DMS153 (cell line): Measurements from ENCODE around the gene PLPP1.

Experiments
- DNase-seq: peaks from one replicate; lab custom pipeline; 2025; lab: John Stamatoyannopoulos, UW

Gene PLPP1

GRCh38 chr5:55446640-55447351 lies 88.0 kb downstream of the PLPP1 start:
- DNase-seq, result no peak

DNA sequence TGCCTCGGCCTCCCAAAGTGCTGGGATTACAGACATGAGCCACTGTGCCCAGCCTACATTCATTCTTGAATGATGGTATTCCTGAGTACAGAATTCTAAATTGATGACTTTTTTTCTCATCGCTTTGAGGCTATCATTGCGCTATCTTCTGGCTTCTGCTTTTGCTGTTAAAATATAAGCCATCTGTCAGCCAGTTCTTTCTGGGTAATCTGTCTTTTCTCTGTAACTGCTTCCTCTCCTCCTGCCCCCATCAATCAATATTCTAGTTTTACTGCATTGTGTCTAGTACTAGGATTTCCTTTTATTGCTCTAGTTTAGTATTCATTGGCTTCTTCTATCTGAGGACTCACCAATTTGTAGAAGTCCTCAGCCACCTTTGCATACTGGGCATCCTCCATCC lies 89.0 kb downstream of the PLPP1 start:
- no peak for DNase-seq

DNA sequence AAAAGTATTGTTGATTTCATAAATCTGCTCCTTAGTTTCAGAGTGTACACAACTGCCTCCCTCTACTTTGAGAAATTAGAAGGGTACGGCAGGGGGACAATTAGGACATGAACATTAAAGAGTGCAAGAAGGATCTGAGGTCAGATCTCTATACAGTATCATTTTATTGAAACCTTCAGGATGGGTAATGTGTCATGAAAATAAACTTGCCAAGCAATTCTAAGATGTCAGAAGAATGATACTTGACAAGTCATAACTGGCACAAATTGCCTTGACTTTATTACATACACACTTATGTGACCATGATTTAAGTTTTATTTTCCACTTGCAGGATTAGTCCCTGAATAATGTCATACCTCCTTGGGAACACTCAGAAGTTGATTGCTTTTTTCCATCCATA lies 92.8 kb downstream of the PLPP1 start:
- DNase-seq, result no peak

DNA sequence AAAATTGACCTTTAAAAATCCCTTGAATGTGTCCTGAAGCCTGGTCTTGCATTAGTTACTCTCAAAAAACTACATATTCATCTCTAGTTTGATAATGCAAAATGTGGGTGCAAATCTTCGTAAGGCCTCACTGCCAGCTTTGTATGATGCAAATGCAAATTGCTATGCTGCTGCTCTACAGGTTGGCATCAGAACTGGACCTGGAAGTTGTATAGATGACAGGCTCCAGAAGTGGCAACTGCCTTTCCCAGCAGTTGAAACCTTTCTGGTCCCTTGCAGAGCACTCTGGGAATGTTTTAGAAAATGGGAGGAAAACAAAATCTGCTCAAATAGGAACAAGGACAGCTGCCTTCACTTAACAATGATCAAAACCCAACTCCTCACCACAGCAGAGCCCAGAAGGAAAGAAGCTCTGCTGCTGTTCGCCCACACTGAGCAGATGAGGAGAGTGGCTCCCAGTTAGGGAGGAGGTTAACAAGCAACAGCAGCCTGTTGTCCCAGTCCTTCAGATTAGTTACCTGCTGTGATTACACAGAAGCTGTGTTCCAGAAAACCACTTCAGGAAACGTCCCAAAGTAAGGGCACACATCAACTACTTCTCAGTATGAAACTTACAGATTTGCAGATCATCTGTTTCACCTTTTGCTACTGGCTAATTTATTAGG lies 93.5 kb downstream of the PLPP1 start:
- no peak for DNase-seq

DNA sequence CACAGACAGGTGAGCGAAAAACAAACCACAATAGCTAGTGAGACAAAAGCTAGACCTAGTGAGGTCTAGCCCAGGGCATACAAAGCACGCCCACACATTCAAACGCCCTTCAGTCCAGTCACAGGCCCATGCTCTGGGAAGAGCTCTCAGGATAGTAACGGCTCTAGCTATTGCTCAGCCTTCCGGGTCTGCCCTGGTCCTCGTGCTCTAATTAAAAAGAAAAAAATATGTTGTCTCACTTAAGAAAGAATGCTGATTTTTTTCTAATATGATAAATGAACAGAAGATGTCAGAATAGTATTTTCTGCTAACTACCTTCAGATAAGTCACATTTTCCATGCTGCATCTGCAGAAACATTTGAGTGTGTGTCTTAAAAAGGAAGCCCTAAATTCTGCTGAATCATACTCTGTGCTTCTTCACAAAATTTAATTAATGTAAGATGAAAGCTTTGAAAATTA lies 94.5 kb downstream of the PLPP1 start:
- no peak for DNase-seq

DNA sequence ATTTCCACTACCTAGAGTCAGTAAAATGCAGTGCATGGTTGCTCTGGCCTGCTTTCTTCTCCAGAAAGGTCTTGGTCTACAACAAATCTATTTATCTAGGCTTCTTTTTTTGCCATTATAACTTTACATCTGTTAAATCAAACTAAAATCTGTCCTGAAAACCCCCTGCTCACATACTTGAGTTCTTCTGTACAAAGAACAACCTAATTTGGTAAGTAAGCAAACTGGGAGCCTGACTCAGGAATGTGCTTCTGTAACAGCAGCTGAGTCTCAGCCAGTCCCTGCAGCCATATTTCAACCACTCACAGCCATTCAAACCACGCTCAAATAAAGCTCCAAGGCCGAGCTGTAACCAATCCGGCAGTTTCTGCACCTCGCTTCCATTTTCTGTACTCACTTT lies 95.8 kb downstream of the PLPP1 start:
- DNase-seq, result no peak

- DNase-seq, result no peak
These were observed 96.9 kb downstream of the PLPP1 start for GRCh38 chr5:55437859-55438206.

DNA sequence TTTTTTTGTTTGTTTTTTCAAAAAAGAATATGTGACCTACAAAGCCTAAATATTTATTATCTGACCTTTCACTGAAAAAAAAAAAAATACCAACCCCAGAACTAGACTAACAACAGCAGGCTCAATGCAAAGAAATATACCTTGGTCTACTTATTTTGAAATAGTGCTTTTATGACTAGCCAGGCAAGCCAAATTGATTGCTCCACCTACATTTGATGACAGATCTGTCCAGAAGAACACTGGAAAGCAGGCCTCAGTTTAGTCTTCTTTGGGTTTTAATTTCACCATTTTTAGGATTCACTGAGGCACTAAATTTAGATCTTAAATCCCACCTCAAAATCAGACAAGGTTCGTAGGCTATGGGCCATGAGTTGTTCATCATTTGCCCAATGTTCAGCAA lies 97.3 kb downstream of the PLPP1 start:
- no peak for DNase-seq

DNA sequence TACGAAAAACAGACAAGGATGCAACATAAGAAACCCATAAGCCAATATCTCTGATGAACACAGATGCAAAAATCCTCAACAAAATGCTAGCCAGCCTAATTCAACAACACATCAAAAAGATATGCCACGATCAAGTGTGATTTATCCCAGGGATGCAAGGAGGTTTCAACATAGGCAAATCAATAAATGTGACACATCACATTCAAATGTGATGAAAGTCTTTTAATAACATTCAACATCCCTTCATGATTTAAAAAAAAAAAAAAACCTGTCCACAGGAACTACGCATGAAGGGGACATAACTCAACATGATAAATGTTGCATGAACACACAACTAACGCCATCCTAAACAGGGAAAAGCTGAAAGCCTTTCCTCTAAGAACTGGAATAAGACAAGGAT lies 102.2 kb downstream of the PLPP1 start:
- no peak for DNase-seq

- no peak for DNase-seq
These were observed 105.0 kb downstream of the PLPP1 start for GRCh38 chr5:55429613-55430253.

DNA sequence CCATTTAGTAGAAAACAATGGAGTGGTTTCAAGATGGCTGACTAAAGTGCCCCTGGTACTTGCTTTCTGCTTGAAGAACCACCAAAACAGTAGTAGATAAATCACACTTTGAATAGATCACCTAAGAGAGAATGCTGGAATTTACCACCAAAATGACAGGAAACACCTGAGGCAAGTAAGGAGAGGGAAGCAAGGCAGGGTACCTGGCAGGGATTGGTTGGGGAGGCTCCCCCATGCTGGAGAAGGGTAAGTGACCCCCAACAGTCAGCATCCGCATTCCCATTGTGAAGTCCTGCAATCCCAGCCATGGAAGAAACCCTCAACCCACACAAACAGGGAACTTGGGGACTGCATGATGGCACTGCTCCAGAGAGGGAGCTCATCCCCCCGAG lies 105.5 kb downstream of the PLPP1 start:
- DNase-seq, result no peak

- no peak for DNase-seq
These were observed 107.6 kb downstream of the PLPP1 start for GRCh38 chr5:55427157-55427556.

- DNase-seq, result no peak
These were observed 108.3 kb downstream of the PLPP1 start for GRCh38 chr5:55426455-55426854.

GRCh38 chr5:55421074-55421529 lies 113.7 kb downstream of the PLPP1 start:
- no peak for DNase-seq

DNA sequence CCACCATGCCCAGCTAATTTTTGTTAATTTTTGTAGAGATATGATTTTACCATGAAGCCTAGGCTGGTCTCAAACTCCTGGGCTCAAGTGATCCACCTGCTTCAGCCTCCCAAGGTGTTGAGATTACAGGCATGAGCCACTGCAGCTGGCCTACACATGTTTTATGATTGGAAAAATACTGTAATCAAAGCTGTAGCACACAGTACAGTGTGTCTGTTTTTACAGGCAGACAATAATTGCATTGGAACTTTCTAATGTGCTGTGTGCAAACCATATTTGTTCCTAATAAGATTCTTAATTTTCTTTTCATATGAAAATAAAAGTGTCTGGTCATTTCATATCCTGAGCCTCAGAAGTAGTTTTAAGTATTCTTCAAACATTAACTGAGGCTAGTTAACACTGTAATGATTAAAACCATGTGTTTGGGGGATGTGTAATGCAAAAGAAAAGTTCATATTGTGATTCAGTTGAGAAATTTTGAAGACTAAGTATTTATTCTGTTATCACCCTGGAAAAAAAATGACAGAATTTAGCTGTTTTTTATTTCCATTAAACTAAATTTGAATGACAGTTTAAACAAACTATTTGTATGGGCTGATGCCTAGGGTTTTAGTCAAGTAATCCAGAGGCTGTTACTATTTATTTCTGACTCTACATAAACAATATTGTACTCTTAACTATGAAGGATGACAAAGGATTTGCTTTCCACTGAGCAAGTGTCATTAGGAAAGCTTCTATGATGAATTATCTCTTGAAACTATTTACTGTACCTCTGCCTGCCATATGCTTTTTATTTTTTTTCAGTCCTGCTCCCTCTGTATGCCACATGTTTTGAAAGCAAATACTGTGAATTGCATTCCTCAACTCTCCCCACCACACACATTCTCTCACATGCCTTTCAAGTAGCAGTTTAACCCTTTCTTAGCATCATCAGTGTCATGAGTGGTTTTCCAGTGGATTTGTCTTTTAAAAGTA lies 115.5 kb downstream of the PLPP1 start:
- DNase-seq, result no peak

GRCh38 chr5:55416306-55416705 lies 118.5 kb downstream of the PLPP1 start:
- no peak for DNase-seq

DNA sequence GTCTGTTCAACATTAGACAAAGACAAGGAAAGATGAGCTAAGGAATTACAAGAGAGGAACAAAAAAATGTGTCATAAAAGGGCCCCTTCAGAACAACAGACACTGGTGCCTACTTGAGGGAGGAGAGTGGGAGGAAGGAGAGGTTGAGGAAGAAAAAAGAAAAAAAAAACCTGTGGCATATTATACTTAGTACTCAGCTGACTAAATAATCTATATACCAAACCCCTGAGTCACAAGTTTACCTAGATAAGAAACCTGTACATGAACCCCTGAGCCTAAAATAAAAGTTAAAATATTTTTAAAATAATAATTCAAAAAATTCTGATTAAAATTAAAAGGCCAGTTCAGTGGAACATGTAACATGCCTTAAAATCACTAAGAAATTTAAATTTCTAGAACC lies 119.7 kb downstream of the PLPP1 start:
- DNase-seq, result no peak

GRCh38 chr5:55413644-55414043 lies 121.1 kb downstream of the PLPP1 start:
- DNase-seq, result no peak

- DNase-seq, result no peak
These were observed 122.9 kb downstream of the PLPP1 start for GRCh38 chr5:55411876-55412275.

GRCh38 chr5:55410845-55411244 lies 123.9 kb downstream of the PLPP1 start:
- DNase-seq, result no peak

- DNase-seq, result no peak
These were observed 125.0 kb downstream of the PLPP1 start for GRCh38 chr5:55409775-55410174.

- no peak for DNase-seq
These were observed 126.8 kb downstream of the PLPP1 start for GRCh38 chr5:55407984-55408383.
